ENCODE data around the gene NLGN3.

GRCh38 chrX:71144651-71145050, at the start of gene NLGN3:
- TF ChIP-seq CTCF (conservative IDR thresholded peaks at IDR 0.05) (no peak), EZH2 (IDR thresholded peaks at IDR 0.05; ENCODE audit: low read depth) (no peak)
